Endothelial cell of umbilical vein (primary cell): ENCODE results near the gene CIC. TPM values are rescaled to one million over a fixed set of nuclear protein-coding genes. Genes with fewer than 3 reads are reported as not detected.

ENCODE experiments used
- BruUV-seq: library from RNA; stranded (reverse); fragments of 400-500 nt; replicated peaks from 2 replicates; lab custom pipeline; 2021; lab: Mats Ljungman, UMichigan
- CTCF ChIA-PET: fragments of 300-600, 350-600 bp; sonication (Branson Sonifier 250); formaldehyde crosslinking; loops from one replicate; lab custom pipeline; 2021; ENCODE audit warnings: antibody characterized with exemption, inconsistent platforms; lab: Charles Lee
- POLR2A ChIA-PET: fragments of 300-600, 350-600 bp; sonication (Branson Sonifier 250); formaldehyde crosslinking; loops from one replicate; lab custom pipeline; 2021; ENCODE audit warnings: antibody characterized with exemption, inconsistent platforms; lab: Charles Lee
- DNase-seq: peaks from one replicate; pipeline ENCODE4 v3.0.0-alpha.2; 2011; ENCODE audit warnings: low read depth, low spot score
- FAIRE-seq: peaks from 2 replicates; lab custom pipeline; 2011; peaks lifted over from hg19 to GRCh38; lab: Jason Lieb, UNC
- H2AFZ ChIP-seq: 2 replicates; pipeline ENCODE4 v1.6.0; 2012; ENCODE audit warnings: low read depth, low read length, control low read depth, inconsistent platforms
- H3K27ac ChIP-seq: 2 replicates; pipeline ENCODE4 v1.5.1; 2011; ENCODE audit warnings: low read depth, mild to moderate bottlenecking, control low read depth, low read length, moderate library complexity; ENCODE audit not compliant: insufficient read depth
- H3K27me3 ChIP-seq, 2 experiments: 2 replicates each; pipeline versions ENCODE4 v1.6.0 to v1.6.1; 2011; ENCODE audit warnings: low read length in 2 of 2, mixed read lengths in 1 of 2; ENCODE audit not compliant: control insufficient read depth in 2 of 2, insufficient read depth in 2 of 2
- H3K36me3 ChIP-seq, 2 experiments: 2 replicates in 1 of 2; 3 replicates in 1 of 2; pipeline ENCODE4 v1.5.1; 2011; ENCODE audit warnings: low read length in 2 of 2, mild to moderate bottlenecking in 1 of 2, moderate library complexity in 1 of 2; ENCODE audit not compliant: control insufficient read depth in 2 of 2, insufficient read depth in 2 of 2; ENCODE audit errors: extremely low read depth in 1 of 2
- H3K4me1 ChIP-seq: 3 replicates; pipeline ENCODE4 v1.5.1; 2011; ENCODE audit warnings: mild to moderate bottlenecking, low read length; ENCODE audit not compliant: control insufficient read depth, insufficient read depth; ENCODE audit errors: extremely low read depth
- H3K4me2 ChIP-seq: 2 replicates; pipeline ENCODE4 v1.6.1; 2011; ENCODE audit warnings: low read length, control low read depth, mixed read lengths; ENCODE audit not compliant: insufficient read depth
- H3K4me3 ChIP-seq, 3 experiments: fragments of 200-600 bp in 1 of 3; sonication (generic), shearing (Covaris generic) in 1 of 3; replicated peaks in 1 of 3; 2 replicates each; pipeline ENCODE4 v1.5.1; 2011 to 2016; ENCODE audit warnings: control low read depth in 3 of 3, low read length in 3 of 3, mild to moderate bottlenecking in 2 of 3, inconsistent platforms in 1 of 3, low read depth in 1 of 3, moderate library complexity in 1 of 3; ENCODE audit not compliant: insufficient read depth in 1 of 3
- H3K79me2 ChIP-seq: 2 replicates; pipeline ENCODE4 v1.6.0; 2012; ENCODE audit warnings: low read length, inconsistent platforms; ENCODE audit not compliant: control insufficient read depth, insufficient read depth
- H3K9ac ChIP-seq: replicated peaks from 2 replicates; pipeline ENCODE3; 2011; ENCODE audit warnings: low read length, control low read depth; ENCODE audit not compliant: insufficient read depth; ENCODE audit errors: extremely low read depth
- H3K9me1 ChIP-seq: replicated peaks from 3 replicates; pipeline ENCODE4 v1.6.0; 2011; ENCODE audit warnings: mild to moderate bottlenecking, low read length; ENCODE audit not compliant: control insufficient read depth, insufficient read depth; ENCODE audit errors: extremely low read depth
- H3K9me3 ChIP-seq: replicated peaks from 2 replicates; pipeline ENCODE4 v1.5.1; 2012; ENCODE audit warnings: low read length, inconsistent platforms; ENCODE audit not compliant: control insufficient read depth, insufficient read depth
- H4K20me1 ChIP-seq: replicated peaks from 2 replicates; pipeline ENCODE3; 2011; ENCODE audit warnings: mild to moderate bottlenecking, low read length; ENCODE audit not compliant: control insufficient read depth, insufficient read depth; ENCODE audit errors: extremely low read depth
- CTCF ChIP-seq, 2 donors: IDR thresholded peaks; 1 replicate in 1 of 2; 2 replicates in 1 of 2; pipeline ENCODE4 v1.5.1; 2011; ENCODE audit warnings: low read length in 2 of 2, mild to moderate bottlenecking in 2 of 2, moderate library complexity in 2 of 2, control low read depth in 1 of 2, inconsistent platforms in 1 of 2, low read depth in 1 of 2; ENCODE audit not compliant: insufficient read depth in 1 of 2; ENCODE audit errors: extremely low read depth in 1 of 2
- EZH2 ChIP-seq: IDR thresholded peaks from 2 replicates; pipeline ENCODE4 v1.6.1; 2012; ENCODE audit warnings: borderline replicate concordance, low read depth, mild to moderate bottlenecking, moderate library complexity, low read length, inconsistent platforms; ENCODE audit not compliant: severe bottlenecking
- FOS ChIP-seq: IDR thresholded peaks from 2 replicates; pipeline ENCODE4 v1.6.1; 2011; ENCODE audit warnings: mild to moderate bottlenecking, low read length, moderate library complexity, borderline replicate concordance; ENCODE audit not compliant: insufficient read depth
- GATA2 ChIP-seq: IDR thresholded peaks from 2 replicates; pipeline ENCODE4 v1.7.0; 2011; ENCODE audit warnings: low read depth, mild to moderate bottlenecking, moderate library complexity, mixed read lengths, low read length; ENCODE audit not compliant: insufficient read length, insufficient read depth
- JUN ChIP-seq: IDR thresholded peaks from 2 replicates; pipeline ENCODE4 v1.6.1; 2011; ENCODE audit warnings: borderline replicate concordance, low read depth; ENCODE audit not compliant: insufficient read length, insufficient read depth
- MAX ChIP-seq: IDR thresholded peaks from 2 replicates; pipeline ENCODE4 v1.6.1; 2011; ENCODE audit not compliant: insufficient read depth, insufficient read length
- MYC ChIP-seq: IDR thresholded peaks from one replicate; pipeline ENCODE4 v1.6.1; 2011; ENCODE audit warnings: mild to moderate bottlenecking, low read depth, low read length
- POLR2A ChIP-seq: IDR thresholded peaks from 2 replicates; pipeline ENCODE4 v1.6.1; 2012; ENCODE audit warnings: low read depth, mild to moderate bottlenecking, control low read depth, low read length
- POLR2AphosphoS5 ChIP-seq: IDR thresholded peaks from 2 replicates; pipeline ENCODE4 v1.6.1; 2012; ENCODE audit warnings: low read depth, mild to moderate bottlenecking, control low read depth, low read length, moderate library complexity; ENCODE audit not compliant: insufficient read depth
- dilution Hi-C: fragments of 300-500 bp; cut with MboI; formaldehyde crosslinking; loops from one replicate; pipeline ENCODE4 v1.15.0; 2019; ENCODE audit warnings: low sequenced_read_pairs; ENCODE audit not compliant: extremely low pct_ligation_motif_present
- intact Hi-C: fragments of 100-400 bp; cut with micrococcal nuclease; formaldehyde crosslinking; loops from one replicate; pipeline ENCODE4 v1.10.0; 2022
- polyA plus RNA-seq, 4 experiments: library from polyadenylated mRNA; depleted of rRNA in 3 of 4; stranded (reverse) in 3 of 4; unstranded in 1 of 4; fragments of >200 nt; gene quantifications; 2 replicates each; pipeline versions ENCODE4 v1.2.1 to v1.2.3, GENCODE V29; 2011 to 2012; ENCODE audit warnings: missing spikeins in 1 of 4
- total RNA-seq: library from RNA; stranded (reverse); gene quantifications from 2 replicates; pipeline ENCODE4 v1.2.3, GENCODE V29; 2021

CIC gene
- total and polyA plus RNA-seq, 2 donors (not counting 3 experiments of a cell fraction or from before 2014, with no cell fraction given), result 18.4 to 86.0 TPM

DNA sequence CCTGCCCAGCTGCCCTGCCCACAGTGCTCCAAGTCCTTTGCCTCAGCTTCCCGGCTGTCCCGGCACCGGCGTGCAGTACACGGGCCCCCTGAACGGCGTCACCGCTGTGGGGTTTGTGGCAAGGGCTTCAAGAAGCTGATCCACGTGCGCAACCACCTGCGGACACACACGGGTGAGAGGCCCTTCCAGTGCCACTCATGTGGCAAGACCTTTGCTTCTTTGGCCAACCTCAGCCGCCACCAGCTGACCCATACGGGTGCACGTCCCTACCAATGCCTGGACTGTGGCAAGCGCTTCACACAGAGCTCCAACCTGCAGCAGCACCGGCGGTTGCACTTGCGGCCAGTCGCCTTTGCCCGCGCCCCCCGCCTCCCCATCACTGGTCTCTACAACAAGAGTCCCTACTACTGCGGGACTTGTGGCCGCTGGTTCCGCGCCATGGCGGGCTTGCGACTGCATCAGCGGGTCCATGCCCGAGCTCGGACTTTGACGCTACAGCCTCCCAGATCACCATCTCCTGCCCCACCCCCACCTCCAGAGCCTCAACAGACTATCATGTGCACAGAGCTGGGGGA, 43.2 kb upstream of the CIC start:
- peaks cover 48% of the 10 kb centered on the region for H3K79me2 ChIP-seq
- dilution Hi-C loops (no loop called here), intact Hi-C loops (no loop called here)
- H3K4me1 ChIP-seq, result peaks cover 4% of the 10 kb centered on the region
- H2AFZ ChIP-seq, result no peak overlapping the region
- ChIA-PET POLR2A (no interaction called here), CTCF (interaction anchor here (1.4 kb wide), 1 partner anchor 17 kb away, joined by 3 read pairs; no protein-coding TSS in a partner anchor)
- H4K20me1 ChIP-seq, result no peaks in the 10 kb centered on the region
- no peak overlapping the region for H3K27ac ChIP-seq
- no peaks in the 10 kb centered on the region for H3K27me3 ChIP-seq
- no peak overlapping the region for H3K4me2 ChIP-seq
- H3K9me1 ChIP-seq, result no peaks in the 10 kb centered on the region
- no peak for TF ChIP-seq JUN
- TF ChIP-seq FOS, result no peak
- no peak for TF ChIP-seq MAX
- no peak for TF ChIP-seq POLR2A
- no peak for TF ChIP-seq EZH2
- H3K9ac ChIP-seq, result no peak overlapping the region
- FAIRE-seq (no peak), DNase-seq (no peak)
- H3K36me3 ChIP-seq, result peaks cover 18 to 39% of the 10 kb centered on the region in 2 experiments
- BruUV-seq, result no TSS peak
- no peak overlapping the region for H3K4me3 ChIP-seq
- H3K9me3 ChIP-seq, result no peaks in the 10 kb centered on the region

- Histone ChIP-seq H3K9ac (no peak overlapping the region), H3K4me1 (no peaks in the 10 kb centered on the region), H4K20me1 (no peaks in the 10 kb centered on the region), H3K36me3 (peaks cover 21 to 40% of the 10 kb centered on the region in 2 experiments), H2AFZ (no peak overlapping the region), H3K9me1 (no peaks in the 10 kb centered on the region), H3K4me3 (no peak overlapping the region), H3K9me3 (no peaks in the 10 kb centered on the region), H3K27me3 (no peaks in the 10 kb centered on the region), H3K4me2 (no peak overlapping the region), H3K27ac (no peak overlapping the region), H3K79me2 (peaks cover 37% of the 10 kb centered on the region)
- DNase-seq (no peak), FAIRE-seq (no peak)
- ChIA-PET POLR2A (no interaction called here), CTCF (interaction anchor here (1.4 kb wide), 1 partner anchor 16 kb away, joined by 3 read pairs; no protein-coding TSS in a partner anchor)
- intact Hi-C loops, result no loop called here
- dilution Hi-C loops, result no loop called here
- TF ChIP-seq EZH2 (no peak), FOS (no peak), MYC (no peak), POLR2AphosphoS5 (no peak), GATA2 (no peak), POLR2A (no peak), MAX (no peak), CTCF (IDR thresholded peaks at IDR 0.05; ENCODE audit: extremely low read depth in 1 of 2, insufficient read depth in 1 of 2, low read depth in 1 of 2, low read length in 2 of 2) (no peak), JUN (no peak)
- BruUV-seq, result no TSS peak
These were observed 42.2 kb upstream of the CIC start for GRCh38 chr19:42226886-42227285.
